Hematopoietic multipotent progenitor cell treated with erythropoietin and hydrocortisone succinate and interleukin-3 and kit ligand, for 6 days (in vitro differentiated cells): ENCODE results near the gene FBXO24.
"Not testable (repeated sequence)": the region's sequence is repeated elsewhere in the genome, so short reads cannot be mapped to it uniquely, and the experiment has no call there.

Experiments
- DNase-seq: peaks from one replicate; pipeline ENCODE4 v3.0.0-alpha.2; 2015

The FBXO24 gene

DNA sequence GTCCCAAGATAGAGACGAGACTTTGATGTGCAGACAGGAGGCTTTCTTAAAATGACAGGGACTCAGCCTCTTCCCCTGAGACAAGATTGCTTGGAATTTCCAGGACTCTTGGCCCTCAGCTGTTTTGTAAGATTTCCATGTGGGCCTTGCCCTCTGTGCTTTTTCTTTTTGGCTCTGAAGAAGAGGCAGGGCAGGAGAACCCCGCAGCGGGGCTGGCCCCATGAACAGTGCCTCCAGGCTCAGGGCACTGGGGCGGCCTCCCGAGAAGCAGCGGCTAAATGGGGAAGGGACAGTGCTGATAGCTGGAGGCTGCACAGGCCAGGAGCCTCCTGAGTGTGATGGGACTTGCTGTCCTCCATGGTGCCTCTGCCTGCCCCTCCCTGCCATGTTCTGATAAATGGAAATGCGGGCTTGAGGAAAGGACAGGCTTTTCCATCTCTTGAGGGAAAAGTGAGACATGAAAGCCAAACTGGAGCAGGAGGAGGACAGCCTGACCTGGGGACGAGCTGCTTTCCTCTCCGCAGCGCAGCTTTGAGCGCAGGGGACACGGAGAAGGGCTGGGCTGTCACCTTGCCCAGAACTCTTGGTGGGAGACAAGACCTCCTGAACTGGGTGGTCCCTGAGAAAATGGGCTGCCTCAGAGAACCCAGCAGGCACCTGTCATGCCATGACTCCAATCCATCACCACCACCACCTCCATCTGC, 24.5 kb upstream of the FBXO24 start:
- no peak for DNase-seq

GRCh38 chr7:100562195-100563099, 23.7 kb upstream of the FBXO24 start:
- DNase-seq: no peak

- DNase-seq: no peak
Measured at GRCh38 chr7:100563100-100563564, 23.0 kb upstream of the FBXO24 start.

GRCh38 chr7:100563809-100564400, 22.2 kb upstream of the FBXO24 start:
- peak; percentile 91 for DNase-seq

- not testable (repeated sequence) for DNase-seq
Measured at GRCh38 chr7:100564405-100564804, 21.7 kb upstream of the FBXO24 start.

- DNase-seq: no peak
Measured at GRCh38 chr7:100565133-100565571, 21.0 kb upstream of the FBXO24 start.

DNA sequence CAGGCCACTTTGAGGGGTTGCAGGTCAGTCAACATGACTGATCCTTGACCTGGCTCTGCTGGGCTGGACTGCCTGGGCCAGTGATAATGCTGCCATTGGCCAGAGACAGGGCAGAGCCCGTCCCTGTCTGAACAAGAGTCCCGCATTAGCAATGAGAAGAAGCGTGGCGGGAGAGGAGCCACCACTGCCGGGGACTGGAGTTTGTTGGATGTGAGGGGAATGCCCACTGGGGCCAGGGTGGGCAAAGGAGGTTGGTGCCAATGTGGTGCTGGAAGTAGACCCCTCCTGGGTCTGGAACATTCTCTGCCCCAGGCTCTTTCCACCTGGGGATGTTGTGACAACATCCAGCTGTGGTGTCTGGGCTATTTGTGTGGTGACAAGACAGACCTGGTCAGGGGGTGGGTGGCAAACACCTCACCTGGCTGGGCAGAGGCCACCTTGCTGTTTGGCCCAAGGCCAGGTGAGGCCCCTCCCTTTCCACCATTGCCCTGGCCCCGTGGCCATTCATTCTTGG, 20.1 kb upstream of the FBXO24 start:
- DNase-seq: no peak

GRCh38 chr7:100567031-100567730, 18.9 kb upstream of the FBXO24 start:
- no peak for DNase-seq

GRCh38 chr7:100567751-100568175, 18.4 kb upstream of the FBXO24 start:
- no peak for DNase-seq

DNA sequence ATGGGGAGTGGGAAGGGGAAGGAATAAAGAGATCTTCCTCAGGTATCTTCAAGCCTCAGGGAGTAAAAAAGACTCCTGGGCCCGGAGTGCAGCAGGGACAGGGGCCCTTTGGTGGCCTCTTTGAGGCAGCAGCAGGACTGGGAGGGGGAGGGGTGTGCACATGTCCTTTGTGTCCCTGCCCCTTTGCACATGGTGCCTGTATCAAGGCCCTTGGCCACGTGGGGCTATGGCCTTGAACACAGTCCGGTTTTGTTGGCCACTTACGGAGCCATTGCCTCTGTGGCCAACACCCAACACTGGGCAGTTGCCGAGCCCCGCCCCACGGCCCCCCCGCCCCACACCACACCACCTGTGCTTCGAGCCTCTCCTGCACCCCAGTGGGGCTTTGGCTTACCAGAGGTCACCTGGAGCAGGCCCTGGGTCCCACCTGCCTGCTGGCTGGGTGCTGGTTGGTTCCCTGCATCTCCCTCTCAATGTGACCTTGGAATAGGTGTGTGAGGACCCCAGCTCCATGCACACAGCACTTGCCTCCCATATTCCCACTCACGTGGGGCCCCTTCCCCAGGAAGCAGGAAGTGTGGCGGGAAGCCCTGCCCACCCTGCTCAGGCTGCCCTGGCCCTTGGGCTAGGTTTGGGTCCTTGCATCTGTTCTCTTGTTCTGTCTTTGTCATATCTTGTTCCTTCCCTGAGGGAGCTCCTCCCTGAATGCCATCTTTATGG, 17.8 kb upstream of the FBXO24 start:
- peak; percentile 51 for DNase-seq

GRCh38 chr7:100568896-100569844, 17.0 kb upstream of the FBXO24 start:
- peak; percentile 92 for DNase-seq

GRCh38 chr7:100570954-100571828, 14.9 kb upstream of the FBXO24 start:
- DNase-seq: no peak

- no peak for DNase-seq
Measured at GRCh38 chr7:100571829-100572116, 14.4 kb upstream of the FBXO24 start.

GRCh38 chr7:100572281-100572948, 13.7 kb upstream of the FBXO24 start:
- DNase-seq: no peak

- no peak for DNase-seq
Measured at GRCh38 chr7:100572949-100573675, 13.0 kb upstream of the FBXO24 start.

DNA sequence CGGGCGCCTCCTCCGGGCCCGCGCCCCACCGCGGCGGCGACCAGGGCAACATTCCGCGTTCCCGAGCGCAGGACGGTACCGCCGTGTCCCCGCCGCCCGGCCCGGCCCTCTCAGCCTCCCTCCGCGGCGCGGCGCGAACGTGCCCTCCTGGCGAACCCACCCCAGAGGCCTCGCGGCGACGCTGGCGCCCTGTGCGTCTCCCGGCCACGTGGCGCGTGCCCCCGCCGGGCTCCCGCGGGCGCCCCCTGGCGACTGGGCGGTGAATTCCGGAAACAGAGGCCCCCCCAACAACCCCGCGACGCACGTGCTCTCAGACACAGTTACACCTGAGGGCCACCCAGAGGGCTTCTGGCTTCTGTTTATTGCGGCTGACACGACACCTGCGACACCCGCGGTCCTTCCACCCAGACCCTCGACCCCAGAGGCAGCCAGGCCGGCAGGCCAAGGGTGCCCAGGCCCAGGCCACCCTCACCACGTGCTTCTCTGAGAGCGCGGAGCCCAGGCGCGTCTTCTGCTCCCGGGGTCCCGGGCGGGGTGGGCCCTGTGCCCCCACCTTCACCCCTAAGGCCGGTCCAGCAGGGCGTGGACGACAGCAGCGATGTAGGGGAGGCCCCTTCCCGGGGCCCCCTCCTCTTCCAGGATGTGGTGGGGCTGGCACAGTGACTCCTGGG, 12.3 kb upstream of the FBXO24 start, which contains the start of gene SAP25:
SAP25 (minus strand) TSS at position 210 of the 671 bp plus-strand sequence; CDS start at position 52, 158 bp downstream.
- DNase-seq: no peak

GRCh38 chr7:100574362-100575205, 11.5 kb upstream of the FBXO24 start:
- DNase-seq: no peak
